ACHN (cell line): ENCODE data around the gene CELF2.

Source experiments
- DNase-seq: peaks from one replicate; pipeline ENCODE4 v3.0.0-alpha.2; 2015
- in situ Hi-C: cut with HindIII; loops from 2 replicates; pipeline ENCODE4 v1.10.0; 2017; ENCODE audit warnings: low sequenced_read_pairs, low pct_ligation_motif_present, low pct_unique_long_range_greater_than_20kb

CELF2 gene

DNA sequence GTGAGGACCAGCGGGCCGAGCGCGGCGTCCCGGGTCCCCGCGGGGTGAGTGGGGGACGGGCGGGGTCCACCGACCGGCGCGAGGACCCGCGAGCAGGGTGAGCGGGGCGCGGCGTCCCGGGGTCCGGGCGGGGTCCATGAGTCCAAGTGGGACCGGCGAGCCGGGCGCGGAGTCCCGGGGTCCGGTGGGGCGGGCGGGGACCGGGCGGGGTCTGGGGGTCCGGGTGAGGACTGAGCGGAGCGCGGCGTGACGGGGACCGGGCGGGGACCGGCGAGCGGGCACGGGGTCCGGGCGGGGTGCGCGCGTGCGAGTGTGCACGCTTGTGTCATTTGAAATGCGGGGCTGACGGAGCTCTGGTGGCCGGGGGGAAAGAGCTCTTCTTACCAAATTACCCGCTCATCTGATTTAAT lies 765 bp downstream of the CELF2 start:
- no peak for DNase-seq
- in situ Hi-C loops, result no loop called here

DNA sequence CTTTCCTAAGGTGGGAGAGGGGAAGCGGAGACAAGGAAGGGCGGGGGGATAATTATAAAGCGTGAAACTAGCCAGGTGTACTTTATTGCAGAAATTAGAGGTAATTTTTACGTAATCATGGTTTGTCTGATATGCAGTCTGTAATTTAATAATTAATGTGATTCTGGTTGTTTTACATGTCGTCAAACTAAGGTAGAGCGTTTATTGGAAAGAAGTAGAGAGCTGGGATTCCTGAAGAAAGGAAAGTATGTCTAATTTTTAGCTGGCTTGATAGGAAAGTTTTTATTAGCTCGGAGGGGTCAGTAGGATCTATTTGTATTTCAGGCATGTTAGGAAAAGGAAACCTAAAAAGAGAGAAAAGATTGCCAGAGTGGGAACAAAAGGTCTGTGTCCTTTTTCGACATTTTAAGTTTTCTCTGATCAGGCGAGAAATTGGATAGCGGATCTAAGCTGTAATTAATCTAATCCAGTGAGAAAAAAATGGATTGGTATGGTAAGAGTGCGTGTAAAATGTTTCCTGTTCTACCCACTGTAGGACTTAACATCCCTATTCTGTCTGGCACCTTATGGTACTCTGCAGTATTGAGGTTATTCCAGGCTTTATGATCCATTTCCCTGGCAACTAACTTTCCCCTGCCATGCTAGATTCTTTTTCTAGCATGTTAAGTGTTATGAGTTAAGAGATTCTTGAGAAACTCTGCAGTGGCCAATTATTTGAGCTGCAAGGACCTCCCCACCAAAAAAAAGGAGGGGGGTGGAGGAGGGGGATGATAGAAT lies 1.4 kb downstream of the CELF2 start:
- no peak for DNase-seq
- in situ Hi-C loops, result no loop called here

DNA sequence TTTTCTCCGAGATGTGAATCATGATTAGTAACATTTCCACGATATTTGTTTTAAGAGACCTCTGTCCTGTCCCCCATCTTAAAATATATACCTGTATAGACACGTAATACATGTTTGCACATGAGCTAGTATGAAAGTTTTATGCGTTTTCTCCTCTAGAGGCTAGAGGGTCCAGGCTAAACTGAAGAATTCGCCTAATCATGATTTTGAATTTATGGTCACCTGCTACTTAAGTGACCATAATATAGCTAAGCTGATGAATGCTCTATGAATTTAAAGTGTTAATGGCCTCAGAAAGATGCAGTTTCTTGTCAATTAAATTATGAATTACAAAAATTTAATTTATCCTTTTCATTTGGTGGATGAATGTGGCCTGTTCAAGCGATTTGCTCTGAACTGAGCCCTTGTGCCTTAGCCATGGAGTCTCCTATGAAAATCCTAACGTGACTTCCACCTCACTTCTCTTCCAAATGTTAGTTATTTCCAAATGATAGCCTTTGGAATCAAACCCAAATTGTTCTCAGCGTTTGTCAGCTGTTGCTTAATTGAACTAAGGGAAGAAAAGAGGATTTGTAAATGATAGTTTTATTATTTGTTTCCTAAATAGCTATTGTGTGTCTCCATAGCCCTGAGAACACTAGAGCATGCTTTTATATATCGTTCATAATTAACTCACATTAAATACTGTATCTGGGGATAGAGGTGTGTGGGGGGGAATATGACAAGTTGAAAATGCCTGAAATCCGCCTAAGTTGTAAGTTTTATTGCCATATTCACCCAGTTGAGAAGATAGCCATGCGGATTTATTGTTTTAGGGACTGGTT lies 2.3 kb downstream of the CELF2 start:
- DNase-seq, result no peak
- in situ Hi-C loops, result no loop called here

DNA sequence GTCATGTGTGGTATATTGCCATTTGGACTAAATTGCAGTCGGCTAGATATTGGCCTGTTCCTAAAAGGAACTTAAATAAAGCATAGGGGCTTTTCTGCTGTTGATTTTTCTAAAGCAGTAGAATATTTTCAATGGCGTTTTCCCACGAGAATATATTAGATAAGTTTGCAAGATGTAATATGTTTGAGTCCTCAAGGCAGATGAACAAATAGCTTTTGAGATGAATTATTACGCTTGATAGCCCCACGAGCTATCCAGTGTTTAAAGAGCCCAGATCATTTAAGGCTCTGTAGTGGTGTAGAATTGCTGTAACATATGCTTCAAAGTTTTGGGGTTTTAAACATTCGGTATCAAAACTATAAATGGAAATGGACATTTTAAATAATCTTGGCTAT lies 2.9 kb downstream of the CELF2 start:
- in situ Hi-C loops, result no loop called here
- DNase-seq, result no peak

DNA sequence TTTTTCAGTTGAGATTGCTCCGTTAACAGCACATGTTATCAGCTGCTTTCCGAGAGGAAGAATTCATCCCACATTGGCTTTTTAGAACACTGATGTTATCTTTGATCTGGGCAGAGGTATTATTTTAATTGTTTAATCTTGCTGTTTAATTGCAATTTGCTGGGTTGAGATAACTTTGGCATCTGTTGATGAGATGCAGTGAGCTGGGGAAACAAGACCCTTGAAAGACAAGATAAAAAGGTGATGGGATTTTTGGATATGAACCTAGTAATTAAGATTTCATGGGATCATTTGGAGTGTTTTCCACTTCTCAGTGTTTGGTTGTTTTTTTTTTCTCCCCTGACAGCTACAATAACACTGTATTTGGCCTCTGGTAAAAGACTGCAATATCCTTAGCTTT lies 4.5 kb downstream of the CELF2 start:
- in situ Hi-C loops, result no loop called here
- no peak for DNase-seq

DNA sequence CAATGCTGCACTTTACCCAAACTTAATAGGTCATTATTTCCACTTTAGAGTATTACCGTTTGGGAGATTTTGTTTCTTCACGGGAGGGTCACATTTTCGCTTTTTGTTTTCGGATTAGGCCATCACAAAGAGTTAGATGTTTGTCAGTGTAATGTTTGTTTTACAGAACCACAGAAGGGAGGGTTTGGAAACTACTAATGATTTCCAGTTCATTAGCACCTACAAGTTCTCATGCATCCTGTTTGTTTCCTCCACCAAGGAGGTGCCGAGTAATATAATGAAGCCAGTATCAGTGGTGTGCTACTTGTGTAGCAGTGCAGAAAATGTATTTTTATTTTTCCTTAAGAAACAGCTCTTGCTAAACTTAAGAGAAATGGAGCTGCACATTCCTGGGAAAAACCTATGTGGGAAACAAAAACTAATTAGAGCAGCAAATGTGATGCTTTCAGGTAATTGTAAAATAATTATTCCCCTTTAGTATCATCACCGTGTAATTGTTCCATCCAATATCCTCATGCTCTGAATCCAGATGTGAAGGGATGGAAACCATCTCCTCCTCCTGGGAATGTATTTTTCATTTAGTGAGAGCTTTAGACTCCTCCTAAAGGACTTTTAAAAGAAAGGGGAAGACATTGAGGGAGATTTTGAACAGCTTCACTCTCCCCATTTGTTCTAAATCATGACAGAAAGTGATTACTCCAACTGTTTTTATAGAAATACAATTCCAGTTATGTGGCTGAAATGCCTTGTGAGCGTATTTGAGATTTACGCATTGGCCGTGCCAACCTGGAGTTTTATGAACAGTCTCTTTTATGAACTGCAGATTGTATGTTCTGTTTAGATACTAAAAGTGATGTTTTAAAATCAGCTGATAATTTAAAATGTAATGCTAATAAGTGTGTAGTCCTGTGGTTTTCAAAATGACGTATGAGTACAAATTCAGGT lies 5.6 kb downstream of the CELF2 start:
- no peak for DNase-seq
- in situ Hi-C loops, result no loop called here

DNA sequence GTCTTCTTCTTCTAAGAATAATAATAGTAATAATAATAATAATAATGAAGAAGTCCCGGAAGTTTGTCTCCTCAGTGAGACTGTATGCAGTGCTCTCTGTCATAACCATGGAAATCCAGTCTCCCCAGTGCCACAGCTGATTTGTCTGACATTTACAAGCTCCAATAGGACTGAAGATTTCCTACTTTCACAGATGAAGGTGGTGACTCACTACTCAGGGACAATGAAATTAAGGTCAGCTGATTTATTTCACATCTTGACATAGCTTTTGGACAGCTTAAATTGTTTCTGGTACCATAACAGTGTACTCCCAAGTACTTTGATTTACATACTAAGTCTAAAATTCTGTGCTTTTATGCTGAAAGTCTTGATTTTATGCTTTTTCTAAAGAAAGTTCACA lies 6.9 kb downstream of the CELF2 start:
- in situ Hi-C loops, result no loop called here
- no peak for DNase-seq

DNA sequence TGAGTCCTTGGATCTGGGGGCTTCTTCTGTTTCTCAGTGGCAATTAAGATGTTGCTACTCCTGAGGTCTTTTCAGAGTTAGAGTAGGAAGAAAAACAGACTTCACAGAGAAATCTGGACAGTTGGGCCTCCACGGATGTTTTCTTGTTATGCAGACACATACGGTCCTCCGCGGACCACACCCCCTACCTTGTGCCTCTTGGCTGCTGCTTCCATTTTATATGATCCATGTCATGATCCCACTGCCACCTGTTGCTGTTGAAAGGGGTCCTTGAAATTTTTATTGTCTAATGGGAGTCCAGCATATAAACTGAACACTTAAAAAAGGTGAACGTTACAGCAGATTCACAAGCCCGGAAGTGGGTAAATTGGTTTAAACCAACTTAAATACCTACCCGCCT lies 8.3 kb downstream of the CELF2 start:
- in situ Hi-C loops, result no loop called here
- DNase-seq, result no peak

DNA sequence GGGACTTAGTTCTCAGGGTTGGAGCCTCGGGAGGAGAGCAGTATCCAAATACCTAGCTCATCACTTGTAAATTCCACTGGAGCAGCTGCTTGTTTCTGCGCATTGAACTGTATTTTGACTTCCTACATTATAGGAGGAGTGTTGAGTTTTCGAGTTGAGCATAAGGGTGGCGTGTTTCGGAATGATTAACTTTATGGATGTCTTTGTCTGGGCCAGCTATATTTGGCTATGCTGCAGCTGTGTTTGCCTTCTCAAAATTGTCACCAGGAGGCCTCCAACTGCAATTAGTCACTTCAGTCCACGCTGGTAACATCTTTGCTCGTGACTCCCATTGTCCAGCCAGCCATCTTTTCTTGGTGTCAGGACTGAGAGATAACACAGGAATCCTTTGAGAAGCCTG lies 9.1 kb downstream of the CELF2 start:
- no peak for DNase-seq
- in situ Hi-C loops, result no loop called here

DNA sequence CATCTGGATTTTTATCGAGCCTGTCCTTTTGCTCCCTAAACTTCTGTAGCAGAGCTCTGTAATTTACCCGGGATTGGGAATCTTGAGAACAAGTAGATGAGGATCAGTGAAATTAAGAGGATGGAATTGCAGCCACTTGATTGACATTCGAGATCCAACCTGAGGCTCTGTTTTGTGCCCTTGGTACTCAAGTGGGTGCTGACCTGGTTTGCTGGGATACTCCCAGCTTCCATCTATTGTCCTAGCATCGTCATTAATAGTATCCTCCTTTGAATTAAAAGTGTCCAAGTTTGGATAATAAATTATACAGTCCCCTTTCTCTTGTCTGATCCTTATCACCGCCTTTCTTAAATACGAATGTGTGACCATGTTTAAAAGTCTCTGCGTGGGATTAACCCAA lies 17.1 kb downstream of the CELF2 start:
- no peak for DNase-seq
- in situ Hi-C loops, result no loop called here

DNA sequence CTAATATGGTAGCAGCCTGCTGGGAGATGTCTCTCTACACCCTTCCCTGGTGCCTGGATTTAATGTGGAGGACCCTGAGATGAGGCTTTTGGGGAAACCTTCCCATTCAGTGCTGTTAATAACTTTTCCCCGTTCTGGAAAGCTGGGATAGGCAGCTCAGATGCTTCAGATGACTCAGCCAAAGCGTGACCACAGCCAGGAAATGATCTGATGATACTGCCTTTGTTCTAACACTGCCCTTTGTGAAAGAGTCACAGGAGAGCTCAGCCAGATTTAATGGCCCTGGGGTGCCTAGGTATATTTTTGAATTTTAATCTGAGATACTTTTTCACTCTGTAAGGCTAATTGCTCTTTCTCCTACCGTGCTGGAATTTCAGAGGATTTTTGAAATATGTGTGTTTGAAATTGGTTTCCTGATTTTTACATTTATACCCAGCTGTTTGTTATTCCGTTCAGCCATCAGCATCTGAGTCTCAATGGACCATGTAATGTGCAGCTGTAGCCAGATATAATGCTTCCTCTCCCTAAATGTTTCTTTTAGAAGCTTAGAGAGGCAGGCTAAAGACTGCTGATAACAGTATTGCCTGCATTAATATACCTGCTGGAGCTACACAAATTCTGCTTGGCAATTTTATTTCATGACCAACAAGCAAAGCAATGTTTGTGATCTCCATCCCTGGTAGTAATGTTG lies 17.8 kb downstream of the CELF2 start:
- in situ Hi-C loops, result no loop called here
- DNase-seq, result peak; percentile 32

DNA sequence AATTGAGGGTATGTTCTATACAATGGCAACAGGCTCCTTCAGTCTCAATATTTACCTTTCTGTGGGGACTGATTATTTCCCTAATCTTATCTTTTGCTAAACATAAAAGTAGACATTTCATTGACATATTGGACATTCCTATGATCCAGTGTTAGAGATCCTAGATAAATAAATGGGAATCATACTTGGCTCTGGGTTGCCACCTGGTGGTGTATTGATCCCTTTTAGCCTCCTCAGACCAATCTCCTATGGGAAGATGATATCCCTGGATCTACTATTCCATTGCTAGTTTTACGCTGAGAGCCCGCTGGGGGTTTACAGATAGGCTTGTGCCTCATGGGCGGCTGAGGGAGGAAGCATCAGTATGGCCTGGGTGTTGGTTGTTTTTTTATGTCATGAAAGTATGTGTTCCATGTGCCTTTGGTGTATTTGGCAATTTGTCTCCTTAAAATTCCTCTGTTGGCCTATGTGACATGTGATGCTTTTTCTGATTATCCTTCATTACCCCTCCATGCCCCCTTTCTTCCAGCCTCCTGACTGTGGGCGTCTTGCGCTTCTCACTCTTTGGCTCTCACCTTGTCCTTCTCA lies 18.8 kb downstream of the CELF2 start:
- in situ Hi-C loops, result no loop called here

DNA sequence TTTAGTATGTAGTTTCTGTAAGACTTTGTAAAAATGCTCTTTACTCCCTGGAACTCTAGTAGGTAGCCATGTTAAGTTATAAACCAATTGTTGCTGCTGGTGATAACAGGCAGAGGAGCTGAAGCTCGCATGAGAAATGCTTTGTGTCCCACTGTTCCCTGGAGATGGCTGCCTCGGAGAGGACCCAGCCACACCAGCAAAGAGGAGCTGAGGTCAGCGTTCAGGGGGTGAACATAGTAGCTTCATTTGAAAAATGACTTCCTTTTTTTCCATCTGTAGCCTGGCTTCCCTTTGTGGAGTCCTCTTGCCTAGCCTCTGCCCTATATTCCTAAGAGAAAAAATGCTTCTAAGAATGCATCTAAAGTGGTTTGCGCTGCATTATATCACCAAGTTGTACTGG lies 20.3 kb downstream of the CELF2 start:
- in situ Hi-C loops, result no loop called here
- no peak for DNase-seq

More for the DNA sequence above, 18.8 kb downstream of the CELF2 start:
- peak; percentile 44 for DNase-seq

DNA sequence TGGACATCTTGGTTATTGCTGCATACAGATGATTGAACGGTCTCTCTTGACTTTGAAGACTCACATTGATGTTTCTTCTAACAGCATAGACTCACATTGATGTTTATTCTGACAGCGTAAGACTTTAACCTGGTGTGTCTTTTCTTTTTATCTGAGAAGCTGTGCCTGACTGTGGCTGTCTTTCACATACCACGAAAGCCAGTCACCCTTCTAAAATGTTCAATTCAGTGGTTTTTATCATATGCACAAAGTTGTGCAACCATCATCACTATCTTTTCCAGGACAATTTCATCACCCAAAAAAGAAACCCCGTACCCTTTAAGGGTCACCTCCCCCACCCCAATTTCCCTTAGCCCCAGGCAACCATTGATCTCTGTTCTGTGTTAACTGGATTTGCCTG lies 24.7 kb downstream of the CELF2 start:
- DNase-seq, result no peak
- in situ Hi-C loops, result no loop called here

DNA sequence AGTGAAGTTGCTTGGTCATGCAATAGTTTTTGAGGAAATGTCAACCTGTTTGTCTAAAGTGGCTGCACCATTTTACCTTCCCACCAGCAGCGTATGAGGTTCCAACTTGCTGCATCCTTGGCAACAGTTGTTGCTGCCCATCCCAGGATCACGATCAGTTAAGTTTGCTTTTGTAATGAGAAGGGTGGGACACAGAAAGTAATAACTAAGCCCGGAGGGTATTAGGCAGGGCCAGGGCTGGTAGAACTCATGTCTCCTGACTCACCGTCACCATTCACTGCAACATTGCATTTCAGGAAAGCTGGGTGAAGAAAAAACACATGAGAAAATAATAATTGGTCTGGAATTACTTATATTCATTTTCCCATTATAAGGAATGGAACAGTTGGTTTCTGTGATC lies 25.4 kb downstream of the CELF2 start:
- DNase-seq, result no peak
- in situ Hi-C loops, result no loop called here

DNA sequence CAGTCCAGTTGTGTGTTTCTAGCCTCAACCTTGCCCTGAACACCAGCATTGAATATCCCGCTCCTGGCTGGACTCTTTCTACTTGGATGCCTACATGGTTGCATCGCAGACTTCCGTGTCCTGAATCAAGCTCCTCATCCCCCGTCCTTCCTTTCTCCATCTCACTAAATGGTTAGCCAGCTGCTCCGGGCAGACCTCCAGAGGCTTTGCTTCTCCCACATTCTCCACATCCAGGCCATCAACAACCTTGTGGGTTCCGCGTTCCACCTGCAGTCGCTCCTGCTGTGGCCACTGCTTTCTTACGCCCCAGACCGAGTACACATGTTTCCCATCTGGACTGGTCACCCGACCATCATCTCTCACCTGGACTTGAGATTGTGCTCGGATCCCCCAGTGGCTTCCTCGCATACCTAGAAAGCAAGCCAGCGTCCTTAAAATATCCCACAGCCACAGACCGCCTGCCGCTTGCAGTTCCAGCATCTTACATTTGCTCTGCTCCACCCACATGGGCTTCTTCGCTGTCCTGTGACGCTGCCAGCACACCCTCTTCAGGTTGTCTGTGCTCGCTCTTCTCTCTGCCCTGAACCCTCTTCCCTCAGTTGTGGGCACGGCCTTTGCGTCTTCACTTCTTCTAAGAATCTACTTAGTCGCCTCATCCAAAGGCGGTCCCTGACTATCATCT lies 25.9 kb downstream of the CELF2 start:
- no peak for DNase-seq
- in situ Hi-C loops, result no loop called here

DNA sequence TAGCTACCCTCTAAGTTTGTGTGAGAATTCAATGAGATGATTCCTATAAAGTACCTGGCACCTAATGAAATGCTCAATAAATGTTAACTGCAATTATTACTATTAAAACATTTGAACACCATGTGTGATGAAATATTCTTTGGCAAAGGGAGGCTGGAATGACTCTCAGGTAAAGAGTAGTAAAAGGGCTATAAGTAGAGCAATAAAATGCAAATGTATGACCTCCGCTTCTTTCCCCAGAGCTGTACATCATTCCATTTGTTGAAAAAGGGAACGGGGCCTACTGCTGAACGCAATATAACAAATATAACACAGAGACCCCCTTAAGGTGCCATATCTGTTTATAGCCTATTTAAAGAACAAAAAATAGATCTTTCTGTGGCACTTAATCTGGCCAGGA lies 27.8 kb downstream of the CELF2 start:
- in situ Hi-C loops, result no loop called here
- DNase-seq, result no peak
